Ishikawa (cell line): ENCODE measurements around the gene TLCD3A.
A peak's percentile ranks its signal among the peaks of the same experiment; 100 is the strongest.

Experiments used
- CEBPB ChIP-seq: IDR thresholded peaks from 2 replicates; pipeline ENCODE4 v1.6.1; 2012
- CREB1 ChIP-seq: IDR thresholded peaks from 2 replicates; pipeline ENCODE4 v1.6.1; 2012; ENCODE audit warnings: low read depth
- EGR1 ChIP-seq: IDR thresholded peaks from 2 replicates; pipeline ENCODE4 v1.6.1; 2012
- EP300 ChIP-seq: IDR thresholded peaks from 2 replicates; pipeline ENCODE4 v1.6.1; 2012; ENCODE audit warnings: borderline replicate concordance
- FOXM1 ChIP-seq: IDR thresholded peaks from 2 replicates; pipeline ENCODE4 v1.6.1; 2012; ENCODE audit warnings: low read depth, borderline replicate concordance
- MAX ChIP-seq: IDR thresholded peaks from 2 replicates; pipeline ENCODE4 v1.6.1; 2012
- NFIC ChIP-seq: IDR thresholded peaks from 2 replicates; pipeline ENCODE4 v1.6.1; 2012
- RAD21 ChIP-seq: IDR thresholded peaks from 2 replicates; pipeline ENCODE4 v1.6.1; 2012; ENCODE audit warnings: low read depth
- REST ChIP-seq: IDR thresholded peaks from 2 replicates; pipeline ENCODE4 v1.6.1; 2012; ENCODE audit warnings: low read depth, mild to moderate bottlenecking
- TAF1 ChIP-seq: IDR thresholded peaks from 2 replicates; pipeline ENCODE4 v1.6.1; 2012; ENCODE audit warnings: low read depth, mild to moderate bottlenecking
- TCF12 ChIP-seq: IDR thresholded peaks from 2 replicates; pipeline ENCODE4 v1.6.1; 2012; ENCODE audit warnings: low read depth
- TEAD4 ChIP-seq: IDR thresholded peaks from 2 replicates; pipeline ENCODE4 v1.6.1; 2012
- USF1 ChIP-seq: IDR thresholded peaks from 2 replicates; pipeline ENCODE4 v1.6.1; 2012
- YY1 ChIP-seq: IDR thresholded peaks from 2 replicates; pipeline ENCODE4 v1.6.1; 2012; ENCODE audit warnings: low read depth
- ZBTB7A ChIP-seq: IDR thresholded peaks from 2 replicates; pipeline ENCODE4 v1.6.1; 2012; ENCODE audit warnings: low read depth

The TLCD3A gene

GRCh38 chr17:774313-774584 is 41.9 kb downstream of the TLCD3A start:
- no peak for TF ChIP-seq EP300
- TF ChIP-seq FOXM1 = no peak
- TF ChIP-seq NFIC = no peak

GRCh38 chr17:778096-778495 is 45.7 kb downstream of the TLCD3A start:
- TF ChIP-seq CEBPB = no peak
- TF ChIP-seq FOXM1 = no peak
- TF ChIP-seq RAD21 = no peak
- no peak for TF ChIP-seq YY1
- no peak for TF ChIP-seq NFIC

GRCh38 chr17:781805-782731 is 49.7 kb downstream of the TLCD3A start, which contains the start of the genes GLOD4 and MRM3:
TSS of gene GLOD4 (minus strand) at chr17:782280. CDS start at chr17:782255, 25 bp downstream.
TSS of gene MRM3 (plus strand) at chr17:782353. CDS start at chr17:782379, 26 bp downstream.
- TF ChIP-seq TCF12 (peak; percentile 79), CEBPB (0 out of 2 replicates have a peak, but pooled peaks have one; percentile 2), TEAD4 (peak; percentile 50; the same call in 1 of the 2 replicates), NFIC (no peak; the same call in 1 of the 2 replicates), TAF1 (peak; percentile 96), MAX (peak; percentile 96), USF1 (peak; percentile 85), FOXM1 (no peak; the same call in 1 of the 2 replicates), CREB1 (peak; percentile 100), EP300 (no peak; the same call in 1 of the 2 replicates), YY1 (peak; percentile 99), ZBTB7A (no peak), EGR1 (peak; percentile 57; the same call in 1 of the 2 replicates), RAD21 (no peak; the same call in 1 of the 2 replicates), REST (no peak)

- TF ChIP-seq MAX = no peak
- no peak for TF ChIP-seq YY1
- TF ChIP-seq RAD21 = no peak
- no peak for TF ChIP-seq TAF1
These were observed 51.7 kb downstream of the TLCD3A start for GRCh38 chr17:784143-784542.

- no peak for TF ChIP-seq EGR1
- no peak for TF ChIP-seq TCF12
- no peak for TF ChIP-seq RAD21
- TF ChIP-seq CEBPB = no peak
- no peak for TF ChIP-seq NFIC
- no peak for TF ChIP-seq YY1
- TF ChIP-seq REST = no peak
These were observed 55.3 kb downstream of the TLCD3A start for GRCh38 chr17:787641-788221.

- TF ChIP-seq ZBTB7A = no peak
- TF ChIP-seq EP300 = no peak
- no peak for TF ChIP-seq FOXM1
- TF ChIP-seq YY1 = no peak
- no peak for TF ChIP-seq MAX
- TF ChIP-seq TCF12 = no peak
- TF ChIP-seq EGR1 = no peak
- no peak for TF ChIP-seq REST
- no peak for TF ChIP-seq CREB1
- TF ChIP-seq RAD21 = no peak
- TF ChIP-seq NFIC = no peak
- TF ChIP-seq CEBPB = no peak
These were observed 56.2 kb downstream of the TLCD3A start for GRCh38 chr17:788551-788950.
